Measurements from ENCODE around the gene GASK1A.

GASK1A gene

DNA sequence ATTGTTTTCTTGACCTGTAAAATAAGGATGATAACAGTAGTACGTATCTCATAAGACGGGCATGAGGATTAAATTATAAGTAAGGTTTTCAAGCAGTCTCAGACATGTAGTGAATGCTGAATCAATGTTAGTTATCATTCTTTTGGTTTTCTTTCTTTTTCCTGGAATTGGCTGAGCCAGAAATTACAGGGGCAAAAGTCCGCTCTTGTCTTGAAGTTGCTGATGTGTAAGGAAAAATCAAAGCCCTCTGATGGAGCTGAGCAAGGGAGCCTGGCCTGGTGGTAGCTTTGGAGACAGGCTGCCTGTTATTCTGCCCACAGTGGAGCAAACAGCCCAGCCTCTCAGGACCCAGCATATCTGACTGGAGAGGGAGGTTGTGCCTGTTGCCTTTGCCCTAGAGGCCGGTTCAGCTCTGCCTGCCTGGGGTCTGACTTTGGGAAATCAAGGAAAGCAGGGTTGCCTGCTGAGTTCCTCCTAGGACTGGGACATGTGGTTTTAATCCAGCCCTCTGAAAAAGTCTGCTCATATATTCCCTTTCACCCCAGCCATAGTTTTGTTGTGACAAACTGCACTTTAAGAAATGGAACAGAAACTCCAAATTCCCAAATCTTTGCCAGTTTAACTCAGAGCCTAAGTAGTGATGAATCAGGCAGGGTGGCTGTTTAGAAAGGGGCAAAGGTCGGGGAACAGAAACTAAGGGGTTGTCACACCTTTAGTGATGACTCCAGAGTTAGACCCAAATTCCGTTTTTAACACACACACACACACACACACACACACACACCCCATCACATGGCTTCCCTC lies 40.1 kb downstream of the GASK1A start (continued):
- no peak for TF ChIP-seq ZNF174 (tag by site-specific recombination; IDR thresholded peaks at IDR 0.05)
- no peak for TF ChIP-seq ZNF585B (tag by site-specific recombination; IDR thresholded peaks at IDR 0.05)

DNA sequence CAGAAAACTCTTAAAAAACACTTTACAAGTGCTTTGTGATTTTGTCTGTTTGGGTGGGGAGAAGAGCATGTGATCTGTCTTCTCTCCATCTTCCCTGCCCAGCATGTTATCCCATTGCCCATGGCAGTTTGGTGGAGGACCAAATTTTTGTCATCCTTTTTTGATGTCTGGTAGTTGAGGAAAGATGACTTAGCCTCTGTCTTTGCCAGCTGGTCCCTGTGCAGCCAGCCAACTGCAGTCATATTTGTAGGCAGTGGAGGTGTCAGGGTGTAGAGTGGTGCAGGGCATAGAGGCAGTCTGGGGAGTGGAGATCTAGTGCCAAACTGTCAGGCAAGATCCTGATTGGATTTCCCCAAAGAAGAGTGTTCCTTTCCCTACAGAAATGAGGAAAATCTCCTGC lies 40.7 kb downstream of the GASK1A start:
- TF ChIP-seq ZFHX2 (tag by site-specific recombination; conservative IDR thresholded peaks at IDR 0.05), result no peak
- no peak for TF ChIP-seq ZNF350 (tag by site-specific recombination; IDR thresholded peaks at IDR 0.05)
- no peak for TF ChIP-seq ZNF560 (tag by site-specific recombination; IDR thresholded peaks at IDR 0.05; ENCODE audit: borderline replicate concordance)
- no peak for TF ChIP-seq ZNF555 (tag by site-specific recombination; conservative IDR thresholded peaks at IDR 0.05)
- TF ChIP-seq, protein P1, sequence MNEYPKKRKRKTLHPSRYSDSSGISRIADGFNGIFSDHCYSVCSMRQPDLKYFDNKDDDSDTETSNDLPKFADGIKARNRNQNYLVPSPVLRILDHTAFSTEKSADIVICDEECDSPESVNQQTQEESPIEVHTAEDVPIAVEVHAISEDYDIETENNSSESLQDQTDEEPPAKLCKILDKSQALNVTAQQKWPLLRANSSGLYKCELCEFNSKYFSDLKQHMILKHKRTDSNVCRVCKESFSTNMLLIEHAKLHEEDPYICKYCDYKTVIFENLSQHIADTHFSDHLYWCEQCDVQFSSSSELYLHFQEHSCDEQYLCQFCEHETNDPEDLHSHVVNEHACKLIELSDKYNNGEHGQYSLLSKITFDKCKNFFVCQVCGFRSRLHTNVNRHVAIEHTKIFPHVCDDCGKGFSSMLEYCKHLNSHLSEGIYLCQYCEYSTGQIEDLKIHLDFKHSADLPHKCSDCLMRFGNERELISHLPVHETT (tag by site-specific recombination; IDR thresholded peaks at IDR 0.05), result no peak
- no peak for TF ChIP-seq SETDB1 (IDR thresholded peaks at IDR 0.05; ENCODE audit: insufficient read length, low read length)
- TF ChIP-seq ZNF610 (tag by site-specific recombination; IDR thresholded peaks at IDR 0.05; ENCODE audit: borderline replicate concordance), result no peak
- TF ChIP-seq, protein P2, sequence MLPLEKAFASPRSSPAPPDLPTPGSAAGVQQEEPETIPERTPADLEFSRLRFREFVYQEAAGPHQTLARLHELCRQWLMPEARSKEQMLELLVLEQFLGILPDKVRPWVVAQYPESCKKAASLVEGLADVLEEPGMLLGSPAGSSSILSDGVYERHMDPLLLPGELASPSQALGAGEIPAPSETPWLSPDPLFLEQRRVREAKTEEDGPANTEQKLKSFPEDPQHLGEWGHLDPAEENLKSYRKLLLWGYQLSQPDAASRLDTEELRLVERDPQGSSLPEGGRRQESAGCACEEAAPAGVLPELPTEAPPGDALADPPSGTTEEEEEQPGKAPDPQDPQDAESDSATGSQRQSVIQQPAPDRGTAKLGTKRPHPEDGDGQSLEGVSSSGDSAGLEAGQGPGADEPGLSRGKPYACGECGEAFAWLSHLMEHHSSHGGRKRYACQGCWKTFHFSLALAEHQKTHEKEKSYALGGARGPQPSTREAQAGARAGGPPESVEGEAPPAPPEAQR (tag by site-specific recombination; IDR thresholded peaks at IDR 0.05), result no peak
- no peak for TF ChIP-seq ZNF266 (tag by site-specific recombination; IDR thresholded peaks at IDR 0.05; ENCODE audit: low read depth)
- TF ChIP-seq ZNF596 (tag by site-specific recombination; IDR thresholded peaks at IDR 0.05), result no peak
- TF ChIP-seq, protein P3, sequence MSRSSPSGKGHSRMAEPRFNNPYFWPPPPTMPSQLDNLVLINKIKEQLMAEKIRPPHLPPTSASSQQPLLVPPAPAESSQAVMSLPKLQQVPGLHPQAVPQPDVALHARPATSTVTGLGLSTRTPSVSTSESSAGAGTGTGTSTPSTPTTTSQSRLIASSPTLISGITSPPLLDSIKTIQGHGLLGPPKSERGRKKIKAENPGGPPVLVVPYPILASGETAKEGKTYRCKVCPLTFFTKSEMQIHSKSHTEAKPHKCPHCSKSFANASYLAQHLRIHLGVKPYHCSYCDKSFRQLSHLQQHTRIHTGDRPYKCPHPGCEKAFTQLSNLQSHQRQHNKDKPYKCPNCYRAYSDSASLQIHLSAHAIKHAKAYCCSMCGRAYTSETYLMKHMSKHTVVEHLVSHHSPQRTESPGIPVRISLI (tag by site-specific recombination; IDR thresholded peaks at IDR 0.05), result no peak
- no peak for TF ChIP-seq ZNF169 (tag by site-specific recombination; IDR thresholded peaks at IDR 0.05)
- no peak for TF ChIP-seq ZNF585B (tag by site-specific recombination; IDR thresholded peaks at IDR 0.05)
- TF ChIP-seq ZNF843 (tag by site-specific recombination; IDR thresholded peaks at IDR 0.05), result no peak
- TF ChIP-seq ZNF426 (tag by site-specific recombination; IDR thresholded peaks at IDR 0.05), result no peak
- H3K4me1 ChIP-seq (ENCODE audit: control insufficient read depth, insufficient read depth, low read length), result no peaks in the 10 kb centered on the region
- H3K4me3 ChIP-seq (ENCODE audit: low read depth, low read length), result no peak overlapping the region
- H3K9me3 ChIP-seq (ENCODE audit: control insufficient read depth, insufficient read depth, low read depth, low read length), result no peaks in the 10 kb centered on the region
- ChIA-PET CTCF (interaction anchor here (0.6 kb wide), 1 partner anchor 260 kb away, joined by 3 read pairs; no protein-coding TSS in a partner anchor), POLR2A (no interaction called here)
- H3K36me3 ChIP-seq (ENCODE audit: control insufficient read depth in 2 of 2, insufficient read depth in 1 of 2, low read length in 2 of 2), result no peaks in the 10 kb centered on the region
- H3K27ac ChIP-seq (ENCODE audit: extremely low read depth, low read depth, low read length), result no peak overlapping the region

DNA sequence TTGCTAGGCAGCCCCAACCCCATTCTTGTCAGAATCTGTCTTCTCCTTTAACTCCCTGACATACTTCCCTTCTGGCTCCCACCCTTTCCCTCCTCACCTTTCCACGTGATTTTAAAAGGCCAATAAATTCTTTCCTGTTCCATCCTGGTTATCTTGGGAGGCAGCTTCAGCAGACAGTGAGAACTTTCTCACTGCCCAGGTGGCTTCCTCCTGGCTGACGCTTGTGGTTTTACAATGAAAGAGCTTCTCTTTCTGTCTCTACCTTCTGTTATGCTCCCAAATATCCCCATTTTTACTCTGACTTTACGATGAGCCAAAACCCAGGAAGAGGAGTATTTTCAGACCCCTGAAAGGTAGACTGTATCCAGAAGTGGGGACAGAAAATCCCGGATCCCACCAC lies 42.1 kb downstream of the GASK1A start:
- no peaks in the 10 kb centered on the region for H3K36me3 ChIP-seq (ENCODE audit: control insufficient read depth in 2 of 2, insufficient read depth in 1 of 2, low read length in 2 of 2)
- no peak overlapping the region for H3K27ac ChIP-seq (ENCODE audit: extremely low read depth, low read depth, low read length)
- CTCF ChIA-PET, result no interaction called here
- H3K4me1 ChIP-seq (ENCODE audit: control insufficient read depth, insufficient read depth, low read length), result no peaks in the 10 kb centered on the region
- POLR2A ChIA-PET, result no interaction called here
- H3K4me3 ChIP-seq (ENCODE audit: low read depth, low read length), result no peak overlapping the region
- H3K9me3 ChIP-seq (ENCODE audit: control insufficient read depth, insufficient read depth, low read depth, low read length), result no peaks in the 10 kb centered on the region
- TF ChIP-seq, protein P4, sequence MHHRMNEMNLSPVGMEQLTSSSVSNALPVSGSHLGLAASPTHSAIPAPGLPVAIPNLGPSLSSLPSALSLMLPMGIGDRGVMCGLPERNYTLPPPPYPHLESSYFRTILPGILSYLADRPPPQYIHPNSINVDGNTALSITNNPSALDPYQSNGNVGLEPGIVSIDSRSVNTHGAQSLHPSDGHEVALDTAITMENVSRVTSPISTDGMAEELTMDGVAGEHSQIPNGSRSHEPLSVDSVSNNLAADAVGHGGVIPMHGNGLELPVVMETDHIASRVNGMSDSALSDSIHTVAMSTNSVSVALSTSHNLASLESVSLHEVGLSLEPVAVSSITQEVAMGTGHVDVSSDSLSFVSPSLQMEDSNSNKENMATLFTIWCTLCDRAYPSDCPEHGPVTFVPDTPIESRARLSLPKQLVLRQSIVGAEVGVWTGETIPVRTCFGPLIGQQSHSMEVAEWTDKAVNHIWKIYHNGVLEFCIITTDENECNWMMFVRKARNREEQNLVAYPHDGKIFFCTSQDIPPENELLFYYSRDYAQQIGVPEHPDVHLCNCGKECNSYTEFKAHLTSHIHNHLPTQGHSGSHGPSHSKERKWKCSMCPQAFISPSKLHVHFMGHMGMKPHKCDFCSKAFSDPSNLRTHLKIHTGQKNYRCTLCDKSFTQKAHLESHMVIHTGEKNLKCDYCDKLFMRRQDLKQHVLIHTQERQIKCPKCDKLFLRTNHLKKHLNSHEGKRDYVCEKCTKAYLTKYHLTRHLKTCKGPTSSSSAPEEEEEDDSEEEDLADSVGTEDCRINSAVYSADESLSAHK (tag by site-specific recombination; IDR thresholded peaks at IDR 0.05), result no peak
- TF ChIP-seq ZNF777 (tag by site-specific recombination; IDR thresholded peaks at IDR 0.05; ENCODE audit: borderline replicate concordance) (no peak), ZNF658 (tag by site-specific recombination; IDR thresholded peaks at IDR 0.05) (no peak), ZSCAN23 (tag by site-specific recombination; IDR thresholded peaks at IDR 0.05) (no peak), ZNF510 (tag by site-specific recombination; IDR thresholded peaks at IDR 0.05; ENCODE audit: insufficient replicate concordance) (no peak), ZNF561 (tag by site-specific recombination; IDR thresholded peaks at IDR 0.05; ENCODE audit: borderline replicate concordance) (no peak), ZNF133 (tag by site-specific recombination; IDR thresholded peaks at IDR 0.05) (no peak), SP3 (tag by site-specific recombination; IDR thresholded peaks at IDR 0.05) (no peak), ZNF394 (tag by site-specific recombination; IDR thresholded peaks at IDR 0.05; ENCODE audit: borderline replicate concordance) (no peak), ZNF175 (tag by site-specific recombination; IDR thresholded peaks at IDR 0.05) (no peak)
